ENCODE results near the gene LYRM1.

DNA sequence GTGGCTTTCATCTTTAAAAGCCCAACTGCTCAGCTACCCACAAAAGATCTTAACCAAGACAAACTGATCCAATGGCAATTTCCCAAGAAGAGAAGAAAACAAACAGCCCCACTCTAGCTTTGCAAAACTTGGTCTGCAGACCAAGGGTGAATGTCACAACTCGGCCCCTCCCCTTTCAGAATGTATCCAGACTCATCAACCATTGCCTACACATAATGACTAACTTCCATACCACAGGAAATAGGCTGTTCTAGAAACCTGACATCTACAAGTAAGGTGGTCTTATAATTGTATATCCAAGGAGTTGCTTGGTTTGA, 16.4 kb upstream of the LYRM1 start:
- TF ChIP-seq, protein P1, sequence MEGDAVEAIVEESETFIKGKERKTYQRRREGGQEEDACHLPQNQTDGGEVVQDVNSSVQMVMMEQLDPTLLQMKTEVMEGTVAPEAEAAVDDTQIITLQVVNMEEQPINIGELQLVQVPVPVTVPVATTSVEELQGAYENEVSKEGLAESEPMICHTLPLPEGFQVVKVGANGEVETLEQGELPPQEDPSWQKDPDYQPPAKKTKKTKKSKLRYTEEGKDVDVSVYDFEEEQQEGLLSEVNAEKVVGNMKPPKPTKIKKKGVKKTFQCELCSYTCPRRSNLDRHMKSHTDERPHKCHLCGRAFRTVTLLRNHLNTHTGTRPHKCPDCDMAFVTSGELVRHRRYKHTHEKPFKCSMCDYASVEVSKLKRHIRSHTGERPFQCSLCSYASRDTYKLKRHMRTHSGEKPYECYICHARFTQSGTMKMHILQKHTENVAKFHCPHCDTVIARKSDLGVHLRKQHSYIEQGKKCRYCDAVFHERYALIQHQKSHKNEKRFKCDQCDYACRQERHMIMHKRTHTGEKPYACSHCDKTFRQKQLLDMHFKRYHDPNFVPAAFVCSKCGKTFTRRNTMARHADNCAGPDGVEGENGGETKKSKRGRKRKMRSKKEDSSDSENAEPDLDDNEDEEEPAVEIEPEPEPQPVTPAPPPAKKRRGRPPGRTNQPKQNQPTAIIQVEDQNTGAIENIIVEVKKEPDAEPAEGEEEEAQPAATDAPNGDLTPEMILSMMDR (conservative IDR thresholded peaks at IDR 0.05; ENCODE audit: low read length): no peak
- TF ChIP-seq EZH2phosphoT487 (IDR thresholded peaks at IDR 0.05; ENCODE audit: borderline replicate concordance): no peak
